22Rv1 (cell line): ENCODE measurements around the gene ZFC3H1.

ENCODE experiments used
- H3K27ac ChIP-seq: fragments of 450-650 bp; 2 replicates; pipeline ENCODE4 v1.5.1; 2017
- CTCF ChIP-seq: fragments of 450-650 bp; IDR thresholded peaks from 2 replicates; pipeline ENCODE4 v1.5.1; 2017; ENCODE audit warnings: mild to moderate bottlenecking
- ZFX ChIP-seq: fragments of 450-650 bp; IDR thresholded peaks from 2 replicates; pipeline ENCODE4 v1.6.1; 2017; ENCODE audit warnings: antibody characterized with exemption, borderline replicate concordance

ZFC3H1 gene

GRCh38 chr12:71655907-71656306 lies 7.7 kb downstream of the ZFC3H1 start:
- no peak overlapping the region for H3K27ac ChIP-seq
- TF ChIP-seq CTCF (no peak), ZFX (no peak)

- TF ChIP-seq CTCF (no peak), ZFX (no peak)
- no peak overlapping the region for H3K27ac ChIP-seq
These were observed 8.2 kb downstream of the ZFC3H1 start for GRCh38 chr12:71655495-71655894.

GRCh38 chr12:71654200-71654599 lies 9.4 kb downstream of the ZFC3H1 start:
- TF ChIP-seq ZFX (no peak), CTCF (no peak)
- H3K27ac ChIP-seq: no peak overlapping the region

GRCh38 chr12:71653137-71653536 lies 10.5 kb downstream of the ZFC3H1 start:
- no peak for TF ChIP-seq CTCF
- no peak for TF ChIP-seq ZFX
- H3K27ac ChIP-seq: no peak overlapping the region

- TF ChIP-seq CTCF: no peak
- TF ChIP-seq ZFX: no peak
- H3K27ac ChIP-seq: no peak overlapping the region
These were observed 11.0 kb downstream of the ZFC3H1 start for GRCh38 chr12:71652656-71653055.

GRCh38 chr12:71649401-71649800 lies 14.2 kb downstream of the ZFC3H1 start:
- TF ChIP-seq ZFX: no peak
- no peak for TF ChIP-seq CTCF

GRCh38 chr12:71648537-71648936 lies 15.1 kb downstream of the ZFC3H1 start:
- TF ChIP-seq CTCF (no peak), ZFX (no peak)
- no peak overlapping the region for H3K27ac ChIP-seq

More at GRCh38 chr12:71649401-71649800, 14.2 kb downstream of the ZFC3H1 start:
- no peak overlapping the region for H3K27ac ChIP-seq
